OCI-LY1 (cell line): ENCODE measurements around the gene BDKRB1.

Source experiments
- EZH2 ChIP-seq: fragments of 200-600 bp; sonication (generic), shearing (Covaris generic); IDR thresholded peaks from 2 replicates; pipeline ENCODE4 v1.8.0; 2017; ENCODE audit warnings: borderline replicate concordance, mixed run types, mild to moderate bottlenecking, antibody characterized with exemption, low read length, moderate library complexity, mixed read lengths
- TF ChIP-seq, protein P1 (sequence below): fragments of 200-600 bp; sonication (generic), shearing (Covaris generic); IDR thresholded peaks from 2 replicates; pipeline ENCODE4 v1.5.1; 2017; ENCODE audit warnings: mild to moderate bottlenecking, antibody characterized with exemption, low read length, moderate library complexity, mixed read lengths

DNA sequence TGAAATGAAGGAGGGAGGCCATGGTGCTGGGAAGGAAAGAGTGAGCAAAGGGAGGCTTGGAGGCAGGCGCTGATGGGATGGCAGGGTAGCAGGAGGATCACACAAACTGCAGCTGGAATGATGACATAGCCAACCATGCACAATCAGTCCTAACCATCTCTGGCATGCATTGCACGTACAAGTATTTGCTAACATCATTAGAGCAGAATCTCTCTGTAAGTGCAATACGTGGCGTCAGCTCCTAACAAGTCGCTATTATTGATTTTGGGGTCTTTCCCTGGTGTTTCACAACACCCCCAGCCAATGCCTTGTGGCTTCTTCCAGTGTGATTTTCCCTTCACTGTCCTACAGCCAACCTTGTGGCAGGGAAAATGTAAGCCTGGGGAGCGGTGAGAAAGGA lies 18.5 kb downstream of the BDKRB1 start:
- no peak for TF ChIP-seq EZH2
- TF ChIP-seq, protein P1, sequence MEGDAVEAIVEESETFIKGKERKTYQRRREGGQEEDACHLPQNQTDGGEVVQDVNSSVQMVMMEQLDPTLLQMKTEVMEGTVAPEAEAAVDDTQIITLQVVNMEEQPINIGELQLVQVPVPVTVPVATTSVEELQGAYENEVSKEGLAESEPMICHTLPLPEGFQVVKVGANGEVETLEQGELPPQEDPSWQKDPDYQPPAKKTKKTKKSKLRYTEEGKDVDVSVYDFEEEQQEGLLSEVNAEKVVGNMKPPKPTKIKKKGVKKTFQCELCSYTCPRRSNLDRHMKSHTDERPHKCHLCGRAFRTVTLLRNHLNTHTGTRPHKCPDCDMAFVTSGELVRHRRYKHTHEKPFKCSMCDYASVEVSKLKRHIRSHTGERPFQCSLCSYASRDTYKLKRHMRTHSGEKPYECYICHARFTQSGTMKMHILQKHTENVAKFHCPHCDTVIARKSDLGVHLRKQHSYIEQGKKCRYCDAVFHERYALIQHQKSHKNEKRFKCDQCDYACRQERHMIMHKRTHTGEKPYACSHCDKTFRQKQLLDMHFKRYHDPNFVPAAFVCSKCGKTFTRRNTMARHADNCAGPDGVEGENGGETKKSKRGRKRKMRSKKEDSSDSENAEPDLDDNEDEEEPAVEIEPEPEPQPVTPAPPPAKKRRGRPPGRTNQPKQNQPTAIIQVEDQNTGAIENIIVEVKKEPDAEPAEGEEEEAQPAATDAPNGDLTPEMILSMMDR, result no peak
